Measurements from ENCODE around the gene VBP1. TPM values are rescaled to one million over a fixed set of nuclear protein-coding genes. Genes with fewer than 3 reads are reported as not detected.

Gene VBP1
- total RNA-seq, 2 experiments from 2014 or later, result 76.6 to 81.0 TPM

GRCh38 chrX:155237719-155238118 lies 21.5 kb downstream of the VBP1 start:
- DNase-seq (no peak), ATAC-seq (no peak)
- Mint-ChIP-seq H3K36me3 (ENCODE audit: low read depth) (peaks cover 21% of the 10 kb centered on the region), H3K27me3 (no peaks in the 10 kb centered on the region), H3K9me3 (no peaks in the 10 kb centered on the region), H3K4me3 (no peak overlapping the region), H3K4me1 (ENCODE audit: low read depth) (peaks cover 10% of the 10 kb centered on the region), H3K27ac (peak overlapping the region; percentile 59)
- TF ChIP-seq CTCF (IDR thresholded peaks at IDR 0.05), result no peak
- ChIA-PET POLR2A (no interaction called here), CTCF (no interaction called here)
- intact Hi-C loops (cut with micrococcal nuclease), result no loop called here

- DNase-seq (no peak), ATAC-seq (no peak)
- H3K27me3 Mint-ChIP-seq, result no peaks in the 10 kb centered on the region
- no peak overlapping the region for H3K4me3 Mint-ChIP-seq
- intact Hi-C loops (cut with micrococcal nuclease), result no loop called here
- H3K9me3 Mint-ChIP-seq, result no peaks in the 10 kb centered on the region
- no peak for TF ChIP-seq CTCF (IDR thresholded peaks at IDR 0.05)
- CTCF ChIA-PET, result no interaction called here
- POLR2A ChIA-PET, result no interaction called here
- peaks cover 8% of the 10 kb centered on the region for H3K36me3 Mint-ChIP-seq (ENCODE audit: low read depth)
- peaks cover 2% of the 10 kb centered on the region for H3K4me1 Mint-ChIP-seq (ENCODE audit: low read depth)
- H3K27ac Mint-ChIP-seq, result no peak overlapping the region
Measured at GRCh38 chrX:155242300-155242699, 26.0 kb downstream of the VBP1 start.

- H3K36me3 Mint-ChIP-seq (ENCODE audit: low read depth), result no peaks in the 10 kb centered on the region
- CTCF ChIA-PET, result no interaction called here
- H3K9me3 Mint-ChIP-seq, result no peaks in the 10 kb centered on the region
- peaks cover 2% of the 10 kb centered on the region for H3K4me1 Mint-ChIP-seq (ENCODE audit: low read depth)
- ATAC-seq (no peak), DNase-seq (no peak)
- TF ChIP-seq CTCF (IDR thresholded peaks at IDR 0.05), result no peak
- H3K4me3 Mint-ChIP-seq, result no peak overlapping the region
- intact Hi-C loops (cut with micrococcal nuclease), result no loop called here
- H3K27ac Mint-ChIP-seq, result no peak overlapping the region
- H3K27me3 Mint-ChIP-seq, result no peaks in the 10 kb centered on the region
- POLR2A ChIA-PET, result interaction anchor here (0.7 to 0.9 kb wide), 2 partner anchors 11 to 13 kb away, joined by 3 read pairs; no protein-coding TSS in a partner anchor
Measured at GRCh38 chrX:155246748-155247147, 30.5 kb downstream of the VBP1 start.

GRCh38 chrX:155247497-155247896 lies 31.2 kb downstream of the VBP1 start:
- no peak overlapping the region for H3K27ac Mint-ChIP-seq
- TF ChIP-seq CTCF (IDR thresholded peaks at IDR 0.05), result no peak
- no peaks in the 10 kb centered on the region for H3K27me3 Mint-ChIP-seq
- POLR2A ChIA-PET, result no interaction called here
- intact Hi-C loops (cut with micrococcal nuclease), result no loop called here
- ATAC-seq (no peak), DNase-seq (no peak)
- peaks cover 2% of the 10 kb centered on the region for H3K4me1 Mint-ChIP-seq (ENCODE audit: low read depth)
- no peaks in the 10 kb centered on the region for H3K36me3 Mint-ChIP-seq (ENCODE audit: low read depth)
- no peak overlapping the region for H3K4me3 Mint-ChIP-seq
- CTCF ChIA-PET, result no interaction called here
- H3K9me3 Mint-ChIP-seq, result no peaks in the 10 kb centered on the region

- Mint-ChIP-seq H3K27ac (no peak overlapping the region), H3K9me3 (no peaks in the 10 kb centered on the region), H3K4me1 (ENCODE audit: low read depth) (peaks cover 2% of the 10 kb centered on the region), H3K27me3 (no peaks in the 10 kb centered on the region), H3K4me3 (no peak overlapping the region), H3K36me3 (ENCODE audit: low read depth) (no peaks in the 10 kb centered on the region)
- DNase-seq (no peak), ATAC-seq (no peak)
- POLR2A ChIA-PET, result no interaction called here
- TF ChIP-seq CTCF (IDR thresholded peaks at IDR 0.05), result no peak
- CTCF ChIA-PET, result no interaction called here
- intact Hi-C loops (cut with micrococcal nuclease), result no loop called here
Measured at GRCh38 chrX:155251391-155251790, 35.1 kb downstream of the VBP1 start.

All from activated CD8-positive, alpha-beta T cell treated with anti-CD3 and anti-CD28 coated beads for 36 hours (primary cell).